ENCODE data around the gene TRAPPC5.
"Not testable (repeated sequence)": the region's sequence is repeated elsewhere in the genome, so short reads cannot be mapped to it uniquely, and the experiment has no call there.

Gene TRAPPC5

DNA sequence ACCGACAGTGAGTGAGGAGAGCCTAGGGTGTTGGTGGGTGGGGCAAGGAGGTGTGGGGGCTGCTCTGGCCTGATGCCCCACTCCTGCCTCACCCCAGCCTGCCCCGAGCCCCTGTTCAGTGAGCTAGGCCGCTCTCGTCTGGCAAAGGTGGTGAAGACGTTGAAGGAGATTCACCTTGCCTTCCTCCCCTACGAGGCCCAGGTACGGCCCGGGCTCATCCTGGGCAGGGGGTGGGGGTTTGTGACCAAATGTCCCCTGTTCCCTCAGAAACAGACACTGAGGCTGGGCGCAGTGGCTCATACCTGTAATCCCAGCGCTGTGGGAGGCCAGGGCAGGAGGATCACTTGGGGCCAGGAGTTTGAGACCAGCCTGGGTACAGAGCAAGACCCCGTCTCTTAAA lies 39.8 kb upstream of the TRAPPC5 start:
- H3K36me3 ChIP-seq (ENCODE audit: control insufficient read depth, insufficient read depth, low read length): peaks cover 11% of the 10 kb centered on the region
- H3K4me1 ChIP-seq (ENCODE audit: control insufficient read depth, insufficient read depth, low read length): peaks cover 8% of the 10 kb centered on the region
- no peaks in the 10 kb centered on the region for H3K9me3 ChIP-seq (ENCODE audit: control insufficient read depth, low read length)
- H3K27me3 ChIP-seq (ENCODE audit: control insufficient read depth, insufficient read depth, low read length): no peaks in the 10 kb centered on the region
- H3K9ac ChIP-seq (ENCODE audit: low read length): no peak overlapping the region
- no peak overlapping the region for H3K4me3 ChIP-seq (ENCODE audit: low read length)

GRCh38 chr19:7641290-7642276 lies 39.0 kb upstream of the TRAPPC5 start:
- Histone ChIP-seq H3K27me3 (ENCODE audit: control insufficient read depth, insufficient read depth, low read length) (no peaks in the 10 kb centered on the region), H3K9ac (ENCODE audit: low read length) (no peak overlapping the region), H3K9me3 (ENCODE audit: control insufficient read depth, low read length) (no peaks in the 10 kb centered on the region), H3K4me1 (ENCODE audit: control insufficient read depth, insufficient read depth, low read length) (peaks cover 8% of the 10 kb centered on the region), H3K36me3 (ENCODE audit: control insufficient read depth, insufficient read depth, low read length) (peaks cover 11% of the 10 kb centered on the region), H3K4me3 (ENCODE audit: low read length) (no peak overlapping the region)

GRCh38 chr19:7642295-7643030 lies 38.2 kb upstream of the TRAPPC5 start:
- H3K9ac ChIP-seq (ENCODE audit: low read length): no peak overlapping the region
- H3K4me3 ChIP-seq (ENCODE audit: low read length): no peak overlapping the region
- peaks cover 6% of the 10 kb centered on the region for H3K4me1 ChIP-seq (ENCODE audit: control insufficient read depth, insufficient read depth, low read length)
- H3K9me3 ChIP-seq (ENCODE audit: control insufficient read depth, low read length): no peaks in the 10 kb centered on the region
- peaks cover 11% of the 10 kb centered on the region for H3K36me3 ChIP-seq (ENCODE audit: control insufficient read depth, insufficient read depth, low read length)
- H3K27me3 ChIP-seq (ENCODE audit: control insufficient read depth, insufficient read depth, low read length): no peaks in the 10 kb centered on the region

GRCh38 chr19:7643031-7643415 lies 37.6 kb upstream of the TRAPPC5 start:
- Histone ChIP-seq H3K9me3 (ENCODE audit: control insufficient read depth, low read length) (no peaks in the 10 kb centered on the region), H3K9ac (ENCODE audit: low read length) (no peak overlapping the region), H3K4me1 (ENCODE audit: control insufficient read depth, insufficient read depth, low read length) (peaks cover under 1% of the 10 kb centered on the region), H3K4me3 (ENCODE audit: low read length) (no peak overlapping the region), H3K27me3 (ENCODE audit: control insufficient read depth, insufficient read depth, low read length) (no peaks in the 10 kb centered on the region), H3K36me3 (ENCODE audit: control insufficient read depth, insufficient read depth, low read length) (peaks cover 11% of the 10 kb centered on the region)

GRCh38 chr19:7643629-7644549 lies 36.7 kb upstream of the TRAPPC5 start:
- H3K36me3 ChIP-seq (ENCODE audit: control insufficient read depth, insufficient read depth, low read length): peaks cover 11% of the 10 kb centered on the region

DNA sequence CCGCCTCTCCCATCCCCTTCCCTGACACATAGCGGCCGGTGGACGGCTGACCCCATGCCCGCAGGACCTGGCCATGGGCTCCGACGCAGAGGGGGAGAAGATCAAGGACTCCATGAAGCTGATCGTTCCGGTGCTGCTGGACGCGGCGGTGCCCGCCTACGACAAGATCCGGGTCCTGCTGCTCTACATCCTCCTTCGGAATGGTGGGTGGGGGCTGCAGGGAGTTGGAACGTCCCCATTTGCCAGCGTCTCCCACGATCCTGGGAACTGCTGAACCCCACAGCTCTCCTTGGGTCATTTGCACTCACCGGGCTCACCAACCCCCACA lies 36.1 kb upstream of the TRAPPC5 start:
- H3K36me3 ChIP-seq (ENCODE audit: control insufficient read depth, insufficient read depth, low read length): peaks cover 10% of the 10 kb centered on the region
- H3K4me1 ChIP-seq (ENCODE audit: control insufficient read depth, insufficient read depth, low read length): no peaks in the 10 kb centered on the region
- no peaks in the 10 kb centered on the region for H3K27me3 ChIP-seq (ENCODE audit: control insufficient read depth, insufficient read depth, low read length)
- no peak overlapping the region for H3K4me3 ChIP-seq (ENCODE audit: low read length)
- no peaks in the 10 kb centered on the region for H3K9me3 ChIP-seq (ENCODE audit: control insufficient read depth, low read length)
- no peak overlapping the region for H3K9ac ChIP-seq (ENCODE audit: low read length)

More at GRCh38 chr19:7643629-7644549, 36.7 kb upstream of the TRAPPC5 start:
- not testable (repeated sequence) for H3K27me3 ChIP-seq (ENCODE audit: control insufficient read depth, insufficient read depth, low read length); H3K4me1 ChIP-seq (ENCODE audit: control insufficient read depth, insufficient read depth, low read length); H3K9me3 ChIP-seq (ENCODE audit: control insufficient read depth, low read length); H3K4me3 ChIP-seq (ENCODE audit: low read length); H3K9ac ChIP-seq (ENCODE audit: low read length)

DNA sequence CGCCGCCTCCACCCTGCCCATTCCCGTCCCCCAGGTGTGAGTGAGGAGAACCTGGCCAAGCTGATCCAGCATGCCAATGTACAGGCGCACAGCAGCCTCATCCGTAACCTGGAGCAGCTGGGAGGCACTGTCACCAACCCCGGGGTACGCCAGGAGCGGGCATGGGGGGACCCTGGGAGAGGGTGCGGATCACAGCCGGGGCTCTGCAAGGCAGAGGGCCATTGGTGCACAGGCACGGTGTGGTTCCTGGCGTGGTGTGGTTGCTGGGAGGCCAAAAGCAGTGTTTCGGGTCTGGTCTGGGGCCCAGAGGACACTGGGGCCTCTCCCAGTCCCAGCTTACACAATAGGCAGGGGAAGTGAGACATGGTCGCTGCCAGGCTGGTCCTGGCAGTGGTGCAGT lies 35.5 kb upstream of the TRAPPC5 start:
- H3K4me1 ChIP-seq (ENCODE audit: control insufficient read depth, insufficient read depth, low read length): no peaks in the 10 kb centered on the region
- H3K27me3 ChIP-seq (ENCODE audit: control insufficient read depth, insufficient read depth, low read length): no peaks in the 10 kb centered on the region
- H3K36me3 ChIP-seq (ENCODE audit: control insufficient read depth, insufficient read depth, low read length): peaks cover 3% of the 10 kb centered on the region
- no peak overlapping the region for H3K4me3 ChIP-seq (ENCODE audit: low read length)
- H3K9me3 ChIP-seq (ENCODE audit: control insufficient read depth, low read length): no peaks in the 10 kb centered on the region
- no peak overlapping the region for H3K9ac ChIP-seq (ENCODE audit: low read length)

- Histone ChIP-seq H3K4me1 (ENCODE audit: control insufficient read depth, insufficient read depth, low read length) (no peaks in the 10 kb centered on the region), H3K27me3 (ENCODE audit: control insufficient read depth, insufficient read depth, low read length) (no peaks in the 10 kb centered on the region), H3K4me3 (ENCODE audit: low read length) (no peak overlapping the region), H3K9ac (ENCODE audit: low read length) (no peak overlapping the region), H3K36me3 (ENCODE audit: control insufficient read depth, insufficient read depth, low read length) (no peaks in the 10 kb centered on the region), H3K9me3 (ENCODE audit: control insufficient read depth, low read length) (no peaks in the 10 kb centered on the region)
These were observed 34.8 kb upstream of the TRAPPC5 start for GRCh38 chr19:7645656-7646425.

DNA sequence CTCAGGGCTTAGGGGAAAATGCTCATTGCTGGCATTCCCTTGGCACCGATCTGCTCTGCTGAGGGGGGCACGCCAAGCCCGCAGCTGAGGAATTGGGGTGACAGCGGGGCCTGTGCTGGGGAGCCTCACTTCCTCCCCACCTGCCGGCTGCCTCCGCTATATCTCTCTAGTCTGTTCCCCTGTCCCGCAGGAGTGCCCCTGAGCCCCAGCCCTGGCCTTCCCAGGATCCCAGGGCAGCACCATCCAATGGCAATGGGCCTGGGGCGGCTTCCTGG lies 34.3 kb upstream of the TRAPPC5 start:
- Histone ChIP-seq H3K4me3 (ENCODE audit: low read length) (no peak overlapping the region), H3K9ac (ENCODE audit: low read length) (no peak overlapping the region), H3K27me3 (ENCODE audit: control insufficient read depth, insufficient read depth, low read length) (no peaks in the 10 kb centered on the region), H3K4me1 (ENCODE audit: control insufficient read depth, insufficient read depth, low read length) (no peaks in the 10 kb centered on the region), H3K36me3 (ENCODE audit: control insufficient read depth, insufficient read depth, low read length) (no peaks in the 10 kb centered on the region), H3K9me3 (ENCODE audit: control insufficient read depth, low read length) (no peaks in the 10 kb centered on the region)

DNA sequence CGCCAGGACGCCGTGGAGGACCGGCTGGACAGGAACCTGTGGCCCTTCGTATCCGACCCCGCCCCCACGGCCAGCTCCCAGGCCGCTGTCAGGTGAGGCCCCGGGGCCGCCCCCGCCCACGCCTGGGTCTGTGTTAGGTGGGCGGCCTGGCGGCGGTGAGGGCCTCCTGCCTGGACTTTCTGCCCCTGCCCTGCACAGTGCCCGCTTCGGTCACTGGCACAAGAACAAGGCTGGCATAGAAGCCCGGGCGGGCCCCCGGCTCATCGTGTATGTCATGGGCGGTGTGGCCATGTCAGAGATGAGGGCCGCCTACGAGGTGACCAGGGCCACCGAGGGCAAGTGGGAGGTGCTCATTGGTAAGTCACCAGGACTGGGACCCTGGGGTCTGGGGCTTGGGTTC lies 33.5 kb upstream of the TRAPPC5 start:
- Histone ChIP-seq H3K9me3 (ENCODE audit: control insufficient read depth, low read length) (no peaks in the 10 kb centered on the region), H3K9ac (ENCODE audit: low read length) (no peak overlapping the region), H3K4me1 (ENCODE audit: control insufficient read depth, insufficient read depth, low read length) (peaks cover 3% of the 10 kb centered on the region), H3K27me3 (ENCODE audit: control insufficient read depth, insufficient read depth, low read length) (no peaks in the 10 kb centered on the region), H3K36me3 (ENCODE audit: control insufficient read depth, insufficient read depth, low read length) (no peaks in the 10 kb centered on the region), H3K4me3 (ENCODE audit: low read length) (no peak overlapping the region)

- H3K4me1 ChIP-seq (ENCODE audit: control insufficient read depth, insufficient read depth, low read length): peaks cover 7% of the 10 kb centered on the region
- H3K27me3 ChIP-seq (ENCODE audit: control insufficient read depth, insufficient read depth, low read length): no peaks in the 10 kb centered on the region
- no peak overlapping the region for H3K9ac ChIP-seq (ENCODE audit: low read length)
These were observed 32.2 kb upstream of the TRAPPC5 start for GRCh38 chr19:7648265-7649014.

More at GRCh38 chr19:7648265-7649014, 32.2 kb upstream of the TRAPPC5 start:
- Histone ChIP-seq H3K9me3 (ENCODE audit: control insufficient read depth, low read length) (no peaks in the 10 kb centered on the region), H3K4me3 (ENCODE audit: low read length) (no peak overlapping the region), H3K36me3 (ENCODE audit: control insufficient read depth, insufficient read depth, low read length) (no peaks in the 10 kb centered on the region)

All from mucosa of stomach (tissue), 1 donor.